Measurements from ENCODE around the gene CYSLTR2. TPM values are rescaled to one million over a fixed set of nuclear protein-coding genes. Genes with fewer than 3 reads are reported as not detected.

CYSLTR2 gene
- total RNA-seq, 1 experiment from 2014 or later: not detected

DNA sequence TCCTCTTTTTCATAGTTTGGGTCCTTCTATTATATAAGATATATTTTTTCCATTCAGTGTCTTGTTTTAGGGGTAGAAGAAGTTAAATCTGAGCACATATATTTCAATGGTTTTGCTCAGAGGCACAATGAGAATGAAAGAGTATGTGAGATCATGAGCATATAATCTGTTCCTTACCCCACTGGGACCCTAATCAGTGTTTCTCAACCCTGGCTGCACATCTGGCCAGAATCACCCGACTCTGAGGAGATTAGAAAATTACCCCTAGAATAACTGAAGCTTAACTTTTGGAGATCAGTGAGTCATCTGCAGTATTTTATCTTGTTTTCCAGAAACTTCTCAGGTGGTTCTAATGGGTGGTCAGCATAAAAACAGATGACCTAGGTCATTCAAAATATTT is 782 bp downstream of the CYSLTR2 start:
- in situ Hi-C loops (cut with HindIII; ENCODE audit: low pct_unique_long_range_greater_than_20kb, low sequenced_read_pairs) (no loop called here), intact Hi-C loops (cut with micrococcal nuclease; ENCODE audit: unreplicated experiment) (no loop called here)
- H3K27ac ChIP-seq (ENCODE audit: low read length): no peak overlapping the region
- no peak for ATAC-seq
- no peak overlapping the region for H3K4me3 ChIP-seq (ENCODE audit: low read depth in 2 of 2, low read length in 2 of 2)
- BruUV-seq (replicated peaks): no TSS peak
- H3K9me3 ChIP-seq (ENCODE audit: control insufficient read depth, insufficient read depth, low read depth, low read length): no peaks in the 10 kb centered on the region
- no peaks in the 10 kb centered on the region for H3K4me1 ChIP-seq (ENCODE audit: control insufficient read depth, insufficient read depth, low read length)
- no peaks in the 10 kb centered on the region for H3K27me3 ChIP-seq (ENCODE audit: control insufficient read depth, insufficient read depth, low read length)
- H3K36me3 ChIP-seq (ENCODE audit: control insufficient read depth, insufficient read depth, low read length): no peaks in the 10 kb centered on the region
- CTCF ChIA-PET: no interaction called here
- TF ChIP-seq SIN3A (IDR thresholded peaks at IDR 0.05; ENCODE audit: borderline replicate concordance, insufficient read depth, low read depth, low read length) (no peak), POLR2AphosphoS5 (IDR thresholded peaks at IDR 0.05; ENCODE audit: low read depth, low read length) (no peak), TCF7L2 (IDR thresholded peaks at IDR 0.05; ENCODE audit: low read depth, low read length) (no peak)
- TF ChIP-seq, protein P1, sequence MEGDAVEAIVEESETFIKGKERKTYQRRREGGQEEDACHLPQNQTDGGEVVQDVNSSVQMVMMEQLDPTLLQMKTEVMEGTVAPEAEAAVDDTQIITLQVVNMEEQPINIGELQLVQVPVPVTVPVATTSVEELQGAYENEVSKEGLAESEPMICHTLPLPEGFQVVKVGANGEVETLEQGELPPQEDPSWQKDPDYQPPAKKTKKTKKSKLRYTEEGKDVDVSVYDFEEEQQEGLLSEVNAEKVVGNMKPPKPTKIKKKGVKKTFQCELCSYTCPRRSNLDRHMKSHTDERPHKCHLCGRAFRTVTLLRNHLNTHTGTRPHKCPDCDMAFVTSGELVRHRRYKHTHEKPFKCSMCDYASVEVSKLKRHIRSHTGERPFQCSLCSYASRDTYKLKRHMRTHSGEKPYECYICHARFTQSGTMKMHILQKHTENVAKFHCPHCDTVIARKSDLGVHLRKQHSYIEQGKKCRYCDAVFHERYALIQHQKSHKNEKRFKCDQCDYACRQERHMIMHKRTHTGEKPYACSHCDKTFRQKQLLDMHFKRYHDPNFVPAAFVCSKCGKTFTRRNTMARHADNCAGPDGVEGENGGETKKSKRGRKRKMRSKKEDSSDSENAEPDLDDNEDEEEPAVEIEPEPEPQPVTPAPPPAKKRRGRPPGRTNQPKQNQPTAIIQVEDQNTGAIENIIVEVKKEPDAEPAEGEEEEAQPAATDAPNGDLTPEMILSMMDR (IDR thresholded peaks at IDR 0.05): no peak
- TF ChIP-seq, protein P2, sequence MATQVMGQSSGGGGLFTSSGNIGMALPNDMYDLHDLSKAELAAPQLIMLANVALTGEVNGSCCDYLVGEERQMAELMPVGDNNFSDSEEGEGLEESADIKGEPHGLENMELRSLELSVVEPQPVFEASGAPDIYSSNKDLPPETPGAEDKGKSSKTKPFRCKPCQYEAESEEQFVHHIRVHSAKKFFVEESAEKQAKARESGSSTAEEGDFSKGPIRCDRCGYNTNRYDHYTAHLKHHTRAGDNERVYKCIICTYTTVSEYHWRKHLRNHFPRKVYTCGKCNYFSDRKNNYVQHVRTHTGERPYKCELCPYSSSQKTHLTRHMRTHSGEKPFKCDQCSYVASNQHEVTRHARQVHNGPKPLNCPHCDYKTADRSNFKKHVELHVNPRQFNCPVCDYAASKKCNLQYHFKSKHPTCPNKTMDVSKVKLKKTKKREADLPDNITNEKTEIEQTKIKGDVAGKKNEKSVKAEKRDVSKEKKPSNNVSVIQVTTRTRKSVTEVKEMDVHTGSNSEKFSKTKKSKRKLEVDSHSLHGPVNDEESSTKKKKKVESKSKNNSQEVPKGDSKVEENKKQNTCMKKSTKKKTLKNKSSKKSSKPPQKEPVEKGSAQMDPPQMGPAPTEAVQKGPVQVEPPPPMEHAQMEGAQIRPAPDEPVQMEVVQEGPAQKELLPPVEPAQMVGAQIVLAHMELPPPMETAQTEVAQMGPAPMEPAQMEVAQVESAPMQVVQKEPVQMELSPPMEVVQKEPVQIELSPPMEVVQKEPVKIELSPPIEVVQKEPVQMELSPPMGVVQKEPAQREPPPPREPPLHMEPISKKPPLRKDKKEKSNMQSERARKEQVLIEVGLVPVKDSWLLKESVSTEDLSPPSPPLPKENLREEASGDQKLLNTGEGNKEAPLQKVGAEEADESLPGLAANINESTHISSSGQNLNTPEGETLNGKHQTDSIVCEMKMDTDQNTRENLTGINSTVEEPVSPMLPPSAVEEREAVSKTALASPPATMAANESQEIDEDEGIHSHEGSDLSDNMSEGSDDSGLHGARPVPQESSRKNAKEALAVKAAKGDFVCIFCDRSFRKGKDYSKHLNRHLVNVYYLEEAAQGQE (IDR thresholded peaks at IDR 0.05; ENCODE audit: insufficient read depth in 1 of 2, low read depth in 2 of 2, low read length in 1 of 2): no peak
- DNase-seq (ENCODE audit: low read depth, low spot score): no peak
- POLR2A ChIA-PET: no interaction called here

DNA sequence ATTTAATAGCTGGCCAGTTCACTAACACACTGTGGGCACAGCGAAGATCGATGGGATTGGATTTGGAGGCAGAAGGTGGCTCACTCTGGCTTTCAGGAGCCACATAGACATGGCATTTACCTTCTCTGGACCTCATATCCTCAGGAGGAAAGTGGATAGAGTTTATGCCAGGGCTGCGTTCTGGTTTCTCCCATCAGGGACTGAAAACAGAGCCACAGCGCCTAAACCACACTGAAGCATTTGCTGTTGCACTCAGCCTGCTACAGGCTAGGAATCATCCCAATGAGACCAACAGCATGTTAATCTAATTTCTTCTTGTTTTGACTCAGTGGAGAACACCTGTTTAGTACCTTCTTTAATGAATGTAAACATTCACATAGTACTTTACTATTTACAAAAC is 1.6 kb downstream of the CYSLTR2 start:
- Histone ChIP-seq H3K9me3 (ENCODE audit: control insufficient read depth, insufficient read depth, low read depth, low read length) (no peaks in the 10 kb centered on the region), H3K4me1 (ENCODE audit: control insufficient read depth, insufficient read depth, low read length) (no peaks in the 10 kb centered on the region), H3K27ac (ENCODE audit: low read length) (no peak overlapping the region), H3K4me3 (ENCODE audit: low read depth in 2 of 2, low read length in 2 of 2) (no peak overlapping the region), H3K27me3 (ENCODE audit: control insufficient read depth, insufficient read depth, low read length) (no peaks in the 10 kb centered on the region), H3K36me3 (ENCODE audit: control insufficient read depth, insufficient read depth, low read length) (no peaks in the 10 kb centered on the region)
- ChIA-PET POLR2A (no interaction called here), CTCF (no interaction called here)
- no peak for TF ChIP-seq TCF7L2 (IDR thresholded peaks at IDR 0.05; ENCODE audit: low read depth, low read length)
- TF ChIP-seq, protein P2 (IDR thresholded peaks at IDR 0.05; ENCODE audit: insufficient read depth in 1 of 2, low read depth in 2 of 2, low read length in 1 of 2): no peak
- TF ChIP-seq, protein P1 (IDR thresholded peaks at IDR 0.05): no peak
- TF ChIP-seq POLR2AphosphoS5 (IDR thresholded peaks at IDR 0.05; ENCODE audit: low read depth, low read length): no peak
- no peak for TF ChIP-seq SIN3A (IDR thresholded peaks at IDR 0.05; ENCODE audit: borderline replicate concordance, insufficient read depth, low read depth, low read length)
- in situ Hi-C loops (cut with HindIII; ENCODE audit: low pct_unique_long_range_greater_than_20kb, low sequenced_read_pairs) (no loop called here), intact Hi-C loops (cut with micrococcal nuclease; ENCODE audit: unreplicated experiment) (no loop called here)
- no peak for DNase-seq (ENCODE audit: low read depth, low spot score)
- no TSS peak for BruUV-seq (replicated peaks)
- no peak for ATAC-seq
